Adipose tissue (tissue), 3 donors: ENCODE measurements around the gene DPF3. TPM values are rescaled to one million over a fixed set of nuclear protein-coding genes. Genes with fewer than 3 reads are reported as not detected.

Experiments
- H3K27ac ChIP-seq: one replicate; pipeline ENCODE4 v1.5.1; 2013; ENCODE audit warnings: low read depth, low read length
- WGBS, 3 donors: extraction: QIAGEN DNeasy Blood & Tissue Kit; methylation state at CpG; one replicate each; pipeline ENCODE4 v1.1.7; 2013; 5-methylcytosine and 5-hydroxymethylcytosine counted together
- polyA plus RNA-seq, 3 donors: library from polyadenylated mRNA; stranded (reverse); fragments of 200-250 nt; gene quantifications; one replicate each; pipeline ENCODE4 v1.2.3, GENCODE V29; 2013
- donor health status: healthy with polysubstance abuse.
- donor health status: Bipolar disorder and iron deficiency.
- donor health status: healthy.

The DPF3 gene
- polyA plus RNA-seq, 3 donors, result 0.37 to 0.79 (median 0.41) TPM

DNA sequence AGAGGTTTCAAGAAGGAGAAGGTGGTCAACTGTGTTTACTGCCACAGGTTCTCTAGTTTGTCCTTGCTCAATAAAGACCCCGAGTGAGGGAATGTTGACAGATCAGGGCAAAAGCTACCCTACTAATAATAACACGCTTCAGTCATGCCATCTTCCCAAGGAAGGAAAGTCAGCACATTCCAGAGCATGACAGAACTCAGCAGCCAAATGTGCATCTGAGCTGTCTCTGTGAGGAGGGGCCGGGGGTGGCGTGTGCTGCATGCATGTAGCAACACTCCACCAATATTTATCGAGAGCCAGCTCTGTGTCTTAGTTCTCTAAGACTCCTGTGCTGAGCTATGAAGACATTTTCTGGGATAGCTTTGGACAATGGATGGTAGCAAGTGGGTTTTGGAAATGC lies 260.4 kb downstream of the DPF3 start:
- no peak overlapping the region for H3K27ac ChIP-seq
- WGBS, 3 donors, result 81 to 88% (median 85%) methylated on average over 5 of the region's 5 CpGs

DNA sequence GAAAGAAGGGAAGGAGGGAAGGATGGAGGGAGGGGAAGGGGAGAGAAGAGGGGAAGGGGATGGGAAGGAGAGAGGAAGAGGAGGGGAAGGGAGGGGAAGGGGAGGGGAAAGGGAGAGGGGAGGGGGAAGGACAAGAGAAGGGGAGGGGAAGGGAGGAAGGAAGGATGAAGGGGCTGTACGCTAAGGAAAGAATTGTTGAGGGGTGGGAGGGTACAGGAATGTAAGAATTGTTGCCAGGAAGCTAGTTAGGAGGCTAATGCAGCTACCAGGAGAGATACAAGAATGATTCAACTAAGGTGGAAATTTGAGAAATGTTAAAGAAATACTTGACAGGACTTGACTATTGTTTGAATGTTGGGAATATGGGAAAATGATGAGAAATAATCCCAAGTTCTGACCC lies 261.2 kb downstream of the DPF3 start:
- WGBS, 3 donors, result 33 to 68% (median 35%) methylated on average over 1 of the region's 1 CpG
- H3K27ac ChIP-seq, result no peak overlapping the region

DNA sequence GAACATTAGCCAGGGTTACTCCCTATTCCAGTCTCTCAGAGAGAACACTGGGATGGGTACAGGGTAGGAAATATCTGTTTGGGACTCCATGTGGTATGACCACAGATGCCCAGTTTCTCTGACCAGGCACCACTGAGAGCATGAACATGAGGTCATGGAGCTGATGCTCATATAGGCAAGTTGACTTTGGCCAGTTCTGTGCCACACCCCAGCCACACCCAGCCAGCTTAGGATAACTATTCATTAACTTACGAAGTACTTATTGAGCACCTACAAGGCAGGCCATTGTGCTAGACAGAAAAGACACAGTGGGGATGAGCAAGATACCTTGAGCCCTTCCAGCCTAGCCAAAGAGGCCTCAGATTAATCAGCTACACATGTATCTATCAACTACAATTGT lies 262.5 kb downstream of the DPF3 start:
- no peak overlapping the region for H3K27ac ChIP-seq
- 67 to 100% (median 96%) methylated on average over 1 of the region's 1 CpG for WGBS, 3 donors

DNA sequence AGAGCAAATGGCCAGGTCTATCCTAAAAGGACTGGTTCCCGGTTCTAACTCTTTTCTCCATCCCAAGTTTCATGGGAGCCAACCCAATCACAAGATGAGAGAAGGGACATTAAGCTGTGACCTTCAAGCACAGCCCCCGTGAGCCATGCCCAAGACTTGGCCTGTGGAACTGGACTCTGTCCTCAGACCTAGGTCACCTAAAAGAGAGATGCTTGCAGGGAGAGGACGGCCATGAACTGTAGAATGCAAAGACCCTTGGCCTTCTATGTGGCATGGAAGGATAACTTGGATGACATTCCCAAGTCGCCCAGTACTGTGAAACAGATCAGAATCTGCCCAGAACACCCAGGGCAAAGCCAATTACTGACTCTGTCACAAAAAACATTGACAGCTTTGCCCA lies 263.5 kb downstream of the DPF3 start:
- 86 to 91% (median 91%) methylated on average over 4 of the region's 4 CpGs for WGBS, 3 donors

DNA sequence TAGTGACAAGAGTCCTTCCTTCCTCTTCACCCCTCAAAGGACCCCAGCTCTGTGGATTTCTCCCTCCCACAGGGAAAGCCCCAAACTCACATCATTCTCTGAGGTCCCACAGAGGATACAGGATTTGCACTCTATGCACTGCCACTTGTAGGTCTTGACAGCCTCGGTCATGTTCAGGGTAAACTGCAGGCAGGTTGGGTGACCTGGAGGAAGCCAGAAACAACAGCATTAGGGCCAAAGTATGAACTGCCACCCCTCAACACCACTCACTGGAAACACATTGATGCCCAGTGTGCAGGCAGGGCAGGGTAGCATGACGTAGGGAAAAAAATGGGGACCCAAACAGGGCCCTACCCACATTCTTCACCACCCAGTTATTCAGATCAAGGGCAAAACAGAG lies 264.4 kb downstream of the DPF3 start:
- WGBS, 3 donors, result 88 to 95% (median 89%) methylated on average over 2 of the region's 2 CpGs
- H3K27ac ChIP-seq, result no peak overlapping the region

More for the DNA sequence above, 263.5 kb downstream of the DPF3 start:
- H3K27ac ChIP-seq, result no peak overlapping the region

DNA sequence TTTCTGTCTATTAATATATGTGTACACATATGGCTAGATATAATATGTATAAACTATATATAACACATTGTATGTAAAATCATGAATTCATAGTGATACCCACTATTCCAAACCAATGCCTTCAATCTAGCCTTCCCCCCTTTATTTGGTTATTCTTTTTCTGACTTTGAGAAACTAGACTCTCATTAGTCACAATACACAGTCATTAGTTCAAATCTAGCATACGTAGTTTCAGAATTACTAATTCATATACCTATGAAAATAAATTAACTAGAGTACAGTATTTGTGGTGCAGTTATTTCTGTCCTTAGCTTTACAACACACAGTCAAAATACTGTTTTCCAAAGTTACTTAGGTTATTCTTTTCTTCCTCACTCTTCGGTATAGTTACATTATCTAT lies 268.2 kb downstream of the DPF3 start:
- 93 to 96% (median 95%) methylated on average over 2 of the region's 2 CpGs for WGBS, 3 donors
- no peak overlapping the region for H3K27ac ChIP-seq

DNA sequence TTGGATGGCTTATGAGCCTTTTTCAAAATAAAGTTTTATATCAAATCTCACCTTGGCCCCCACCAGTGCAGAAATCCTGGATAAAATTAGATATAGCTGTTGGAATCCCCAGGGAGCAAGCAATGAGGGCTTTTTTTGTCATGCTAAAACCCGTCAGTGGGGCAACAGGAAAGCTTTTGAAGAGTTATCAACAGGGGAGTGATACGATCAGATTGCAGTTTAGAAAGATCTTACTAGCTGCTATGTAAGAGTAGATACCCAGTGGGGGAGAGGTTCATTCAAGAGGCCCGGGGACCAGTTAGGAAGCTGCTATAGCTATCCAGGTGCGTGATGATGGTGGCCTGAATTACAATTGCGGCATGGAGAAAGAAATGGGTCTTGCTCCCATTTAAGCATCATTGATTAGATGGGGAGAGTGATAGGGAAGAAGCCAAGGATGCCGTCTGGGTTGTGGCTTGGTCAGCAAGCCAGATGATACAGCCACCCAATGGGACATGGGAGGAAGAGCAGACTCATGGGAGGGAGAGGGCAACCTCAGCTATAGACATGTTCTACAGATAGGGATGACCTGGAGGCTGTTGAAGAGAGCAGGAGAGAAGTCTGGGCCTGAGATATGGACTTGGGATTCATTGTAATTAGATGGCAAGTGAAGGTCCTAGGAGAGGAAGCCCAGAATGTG lies 272.4 kb downstream of the DPF3 start:
- H3K27ac ChIP-seq, result no peak overlapping the region
- 80 to 87% (median 83%) methylated on average over 6 of the region's 6 CpGs for WGBS, 3 donors

DNA sequence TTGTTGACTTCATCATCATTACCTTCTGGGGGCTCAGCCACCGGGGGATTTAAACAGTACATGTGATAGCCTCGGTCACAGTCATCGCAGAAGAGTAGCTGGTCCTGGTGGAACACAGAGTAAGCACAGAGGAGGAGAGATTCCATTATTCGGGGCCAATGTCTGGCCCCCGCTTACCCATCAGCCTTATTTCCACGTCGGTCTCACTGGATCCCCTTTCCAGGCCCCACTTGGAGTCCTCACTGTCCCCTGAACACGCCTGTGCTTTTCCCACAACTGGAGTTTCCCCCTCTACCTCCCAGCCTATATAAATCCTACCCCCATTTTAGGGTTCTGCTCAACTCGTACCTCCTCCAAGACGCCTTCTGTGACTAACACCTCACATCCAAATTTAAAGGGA lies 274.0 kb downstream of the DPF3 start:
- 94 to 98% (median 95%) methylated on average over 10 of the region's 10 CpGs for whole genome bisulfite sequencing, 3 donors
- H3K27ac ChIP-seq, result no peak overlapping the region

DNA sequence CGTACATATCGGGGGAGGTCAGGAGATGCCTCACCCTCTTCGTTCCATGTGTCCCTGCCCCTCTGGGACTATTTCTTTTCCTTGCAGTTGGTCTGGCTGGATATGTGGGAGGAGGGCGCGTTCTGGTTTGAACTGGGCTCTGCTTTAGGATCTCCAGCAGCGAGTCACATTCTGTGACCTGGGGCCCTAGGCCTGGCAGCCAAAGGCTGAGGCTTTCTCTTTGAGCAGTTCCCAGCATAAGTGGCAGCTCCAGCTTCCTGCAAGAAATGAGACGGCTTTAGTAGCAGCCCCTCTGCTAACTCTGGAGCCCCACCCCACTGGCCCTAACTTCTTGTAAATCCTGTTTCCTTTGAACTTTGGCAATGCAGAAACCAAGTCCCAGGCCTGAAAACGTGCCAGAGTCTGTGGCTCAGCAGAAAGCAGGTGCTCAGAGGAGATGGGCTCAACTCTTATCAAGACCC lies 274.8 kb downstream of the DPF3 start:
- 63 to 80% (median 75%) methylated on average over 8 of the region's 8 CpGs for WGBS, 3 donors

DNA sequence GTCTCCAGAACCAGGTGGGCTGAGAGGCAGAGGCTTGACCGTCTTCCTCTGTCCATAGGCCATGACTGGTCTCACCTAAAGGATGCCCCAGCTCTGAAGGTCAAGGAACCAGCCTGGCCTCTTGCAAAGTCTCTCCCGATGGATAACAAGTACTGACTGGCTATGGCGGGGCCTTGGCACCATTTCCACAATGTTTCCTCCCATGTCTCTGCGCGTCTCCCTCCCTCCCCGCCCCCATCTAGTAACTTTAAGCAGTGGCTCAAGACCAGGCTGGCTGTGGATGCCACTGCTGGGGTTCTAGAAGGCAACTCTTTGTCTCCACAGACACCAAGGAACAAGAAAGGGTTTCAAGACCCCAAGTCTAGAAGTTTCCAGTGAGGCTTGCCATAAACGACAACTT lies 275.5 kb downstream of the DPF3 start:
- no peak overlapping the region for H3K27ac ChIP-seq
- 75 to 95% (median 88%) methylated on average over 7 of the region's 7 CpGs for WGBS, 3 donors

More for the DNA sequence above, 274.8 kb downstream of the DPF3 start:
- H3K27ac ChIP-seq, result no peak overlapping the region

DNA sequence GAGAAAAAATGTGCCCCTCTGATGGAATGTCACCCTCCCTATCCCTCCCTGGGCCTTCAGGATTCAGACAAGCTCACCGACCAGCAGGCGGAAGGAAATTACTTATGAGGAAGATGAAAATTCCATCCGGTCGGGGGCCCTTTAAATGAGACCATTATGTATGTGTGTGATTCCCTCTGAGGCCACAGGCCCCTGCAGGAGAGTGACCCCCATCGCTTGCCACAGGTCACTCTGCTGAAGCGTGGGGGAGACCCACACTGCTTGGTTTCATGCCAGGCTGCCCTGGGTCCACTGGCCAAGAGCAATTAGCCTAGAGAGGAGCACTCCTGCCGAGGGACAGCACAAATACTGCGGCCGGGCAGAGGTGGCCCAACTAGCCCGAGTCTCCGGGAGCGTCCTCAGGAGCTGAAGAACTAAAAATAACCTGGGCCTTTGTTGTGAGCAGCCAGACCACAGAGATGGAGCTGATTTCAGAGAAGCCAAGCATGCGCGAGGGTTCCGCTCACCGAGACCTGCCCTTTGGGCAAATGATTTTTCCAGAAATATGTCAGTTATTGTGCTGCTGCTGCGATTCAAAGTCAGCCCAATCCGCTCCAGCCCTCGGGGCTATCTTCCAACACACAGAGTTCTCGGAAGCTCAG lies 276.4 kb downstream of the DPF3 start:
- H3K27ac ChIP-seq, result no peak overlapping the region
- 38 to 69% (median 57%) methylated on average over 20 of the region's 20 CpGs for WGBS, 3 donors

DNA sequence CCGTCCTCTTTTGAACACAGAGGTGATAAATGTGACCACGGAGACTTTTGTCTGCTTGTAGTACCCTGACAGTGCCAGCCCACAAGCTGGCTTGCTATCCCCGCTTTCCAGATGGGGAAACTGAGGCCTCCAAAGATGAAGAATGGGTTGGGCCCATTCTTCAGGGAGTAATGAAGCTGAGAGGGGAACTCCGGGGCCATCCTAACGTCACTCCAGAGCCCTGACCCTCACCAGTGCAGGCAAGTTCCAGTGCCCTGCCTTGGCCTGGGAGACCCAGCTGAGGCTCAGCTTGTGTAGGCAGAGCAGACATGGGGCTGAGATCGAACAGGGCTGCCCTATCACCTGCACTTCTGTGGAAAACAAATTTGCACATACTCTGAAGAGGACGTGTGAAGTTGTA lies 277.1 kb downstream of the DPF3 start:
- no peak overlapping the region for H3K27ac ChIP-seq
- WGBS, 3 donors, result 69 to 80% (median 73%) methylated on average over 7 of the region's 7 CpGs

DNA sequence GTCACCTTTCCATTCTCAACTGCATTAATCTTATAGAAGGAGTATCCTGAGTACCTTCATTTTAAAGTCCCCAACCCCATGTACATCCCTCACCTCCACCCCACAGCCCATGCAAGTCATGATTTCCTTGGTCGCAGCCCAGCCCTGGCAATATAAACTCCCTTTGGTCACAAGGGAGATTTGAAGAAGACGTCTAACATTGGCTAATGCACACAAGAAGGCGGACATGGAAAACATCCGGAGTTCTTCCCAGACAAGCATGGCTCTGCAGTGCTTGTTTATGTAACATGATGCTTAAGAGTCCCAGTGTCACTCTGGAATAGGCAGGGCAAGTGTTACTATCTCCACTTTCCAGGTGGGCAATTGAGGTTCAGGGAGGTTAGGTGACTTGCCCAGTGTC lies 277.6 kb downstream of the DPF3 start:
- WGBS, 3 donors, result 46 to 68% (median 57%) methylated on average over 4 of the region's 4 CpGs
- H3K27ac ChIP-seq, result no peak overlapping the region

DNA sequence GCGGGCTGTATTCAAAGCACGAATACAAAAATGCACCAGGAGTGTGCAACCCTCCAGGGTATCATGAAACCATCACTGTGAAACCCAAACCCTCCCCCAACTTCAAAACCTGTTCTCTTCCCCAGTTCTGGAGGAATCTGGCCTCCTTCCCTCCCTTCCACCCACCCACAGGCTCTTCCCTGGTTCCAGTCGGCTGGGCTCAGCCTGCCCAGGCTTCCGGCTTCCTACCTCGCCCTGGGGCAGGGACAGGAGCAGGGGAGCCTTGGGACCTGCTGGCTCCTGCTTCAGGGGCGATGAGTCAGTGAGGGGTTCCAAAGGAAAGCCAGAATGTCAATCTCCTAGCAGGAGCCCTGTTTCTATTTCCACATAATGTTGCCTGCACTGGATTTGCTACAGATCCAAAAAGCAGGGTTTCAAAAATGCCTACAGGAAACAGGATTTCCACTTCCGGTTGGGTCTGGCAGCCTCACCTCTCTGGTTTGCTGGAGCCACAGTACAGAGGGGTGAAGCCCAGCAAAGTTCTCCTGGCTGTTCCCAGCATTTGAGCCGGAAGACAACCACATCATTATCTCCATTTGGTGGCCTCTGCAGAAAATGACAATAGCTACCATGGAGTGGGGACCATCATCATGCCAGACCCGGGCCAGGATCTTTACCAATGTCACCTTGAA lies 278.3 kb downstream of the DPF3 start:
- H3K27ac ChIP-seq, result no peak overlapping the region
- WGBS, 3 donors, result 54 to 85% (median 59%) methylated on average over 9 of the region's 9 CpGs

DNA sequence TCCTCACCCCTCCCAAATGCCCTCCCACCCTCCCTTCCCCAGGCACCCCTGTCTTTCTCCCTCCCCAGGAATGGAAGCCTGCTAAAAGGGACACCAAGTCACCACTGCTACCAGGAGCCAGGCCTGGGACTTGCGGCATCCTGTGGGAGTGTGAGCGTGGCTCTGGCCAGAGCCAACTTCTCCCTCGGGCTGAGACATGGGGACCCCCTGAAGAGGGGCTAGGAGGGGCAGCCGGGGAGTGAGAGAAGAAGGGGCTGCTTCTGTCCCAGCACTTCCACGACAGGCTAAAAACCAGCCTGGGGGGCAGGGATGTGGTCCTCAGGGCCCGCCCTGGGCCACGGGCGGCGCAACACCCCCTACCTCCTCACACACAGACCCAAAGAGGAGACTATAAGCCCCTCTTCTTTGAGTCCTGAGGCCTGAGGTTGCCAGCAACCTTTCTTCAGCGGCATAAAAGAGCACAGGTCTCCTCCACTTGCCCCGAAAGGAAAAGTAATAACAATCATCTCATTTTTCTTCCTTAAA lies 278.9 kb downstream of the DPF3 start:
- no peak overlapping the region for H3K27ac ChIP-seq
- WGBS, 3 donors, result 74 to 83% (median 76%) methylated on average over 10 to 11 of the region's 11 CpGs

DNA sequence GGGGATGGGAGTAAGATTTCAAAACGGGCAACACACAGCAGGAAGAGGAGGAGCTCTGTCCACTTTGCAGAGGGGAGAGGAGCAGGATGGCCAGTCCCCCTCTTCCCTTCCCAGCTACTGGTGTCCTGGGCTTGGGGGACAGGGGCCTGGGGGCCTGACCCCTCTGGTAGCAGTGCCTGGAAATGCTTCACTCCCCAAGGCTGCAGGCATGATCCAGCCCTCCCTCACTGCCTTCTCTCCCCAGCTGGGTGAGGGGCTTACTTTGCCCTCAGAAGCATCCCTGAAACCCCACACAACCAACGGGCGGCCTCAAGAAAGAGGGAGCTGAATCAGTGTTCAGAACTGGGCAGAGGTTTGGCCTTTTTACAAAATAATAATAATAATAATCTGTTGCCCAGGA lies 279.5 kb downstream of the DPF3 start:
- 82 to 84% (median 83%) methylated on average over 3 of the region's 3 CpGs for WGBS, 3 donors
- no peak overlapping the region for H3K27ac ChIP-seq

DNA sequence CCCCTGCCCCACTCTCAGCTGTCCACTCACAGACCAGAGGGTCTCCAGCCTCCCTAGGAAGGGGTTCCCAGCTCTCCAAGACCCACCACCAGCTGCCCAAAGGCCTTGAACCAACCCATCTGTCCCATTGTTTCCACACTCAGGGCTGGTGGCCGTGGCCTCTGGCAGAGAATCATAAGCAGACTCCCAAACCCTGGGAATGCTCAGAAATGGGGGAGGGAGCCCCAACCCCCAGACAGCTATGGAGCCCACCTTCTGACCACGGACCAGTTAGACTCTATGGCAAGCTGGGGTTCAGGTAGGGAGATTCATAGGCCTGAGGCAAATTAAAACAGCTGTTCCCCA lies 280.0 kb downstream of the DPF3 start:
- 61 to 95% (median 87%) methylated on average over 2 of the region's 2 CpGs for WGBS, 3 donors
- no peak overlapping the region for H3K27ac ChIP-seq

DNA sequence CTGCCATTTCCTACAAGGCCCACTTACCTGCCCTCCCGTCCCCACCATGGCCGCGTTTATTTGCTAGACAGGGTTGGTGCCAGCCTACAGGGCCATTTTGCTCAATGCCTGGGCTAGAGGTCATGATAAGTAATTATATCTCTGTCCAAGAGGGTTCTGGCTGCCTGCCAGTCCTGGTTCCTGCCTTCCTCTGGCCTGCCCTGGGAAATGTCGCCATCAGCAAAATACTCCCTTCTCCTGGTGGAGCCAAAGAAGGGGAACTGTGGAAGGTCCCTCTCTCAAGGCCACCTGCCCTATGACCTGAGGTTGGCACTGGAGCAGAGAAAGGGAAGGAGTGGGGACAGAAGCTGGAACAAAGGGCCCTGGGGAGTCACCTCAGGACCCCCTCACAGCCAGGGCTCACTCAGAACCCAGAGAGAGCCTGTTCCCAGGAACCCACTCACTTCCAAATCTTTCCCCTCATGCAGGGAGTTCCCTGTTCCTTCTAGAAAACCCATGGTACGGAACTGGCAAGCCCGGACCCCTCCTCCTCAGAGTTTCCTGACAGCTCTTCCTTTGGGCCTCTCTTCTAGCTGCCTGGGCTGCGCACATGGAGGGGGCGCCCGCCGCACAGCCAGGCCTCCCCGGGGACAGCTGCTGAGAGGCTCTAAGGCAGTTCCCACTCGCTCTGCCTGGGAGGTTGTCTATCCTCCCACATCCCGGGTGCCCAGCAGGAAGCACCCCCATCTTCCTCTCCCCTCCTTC lies 280.5 kb downstream of the DPF3 start:
- H3K27ac ChIP-seq, result no peak overlapping the region
- 51 to 60% (median 52%) methylated on average over 13 of the region's 13 CpGs for WGBS, 3 donors

DNA sequence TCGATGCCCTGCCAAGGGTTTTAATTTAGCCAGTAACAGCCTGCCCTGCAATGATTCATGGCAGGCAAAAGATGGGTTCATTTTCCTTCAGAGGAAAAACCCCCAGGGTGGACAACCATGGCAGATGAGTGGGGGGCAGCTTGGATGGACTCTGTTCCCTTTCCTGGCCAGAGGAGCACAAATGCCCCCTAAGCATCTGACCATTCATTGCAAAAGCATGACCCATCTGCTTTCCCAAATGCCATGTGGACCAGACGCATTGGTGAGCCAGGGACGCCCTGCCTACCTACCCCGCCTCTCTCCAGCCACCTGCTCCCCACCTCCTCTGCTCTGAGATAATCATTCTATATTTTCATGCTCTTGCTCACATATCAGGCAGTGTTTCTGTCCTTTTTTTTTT lies 281.9 kb downstream of the DPF3 start:
- WGBS, 3 donors, result 92 to 97% (median 96%) methylated on average over 4 of the region's 4 CpGs
- no peak overlapping the region for H3K27ac ChIP-seq
